GM21723 (cell line): ENCODE results near the gene UBE2H.
"Not testable (repeated sequence)": the region's sequence is repeated elsewhere in the genome, so short reads cannot be mapped to it uniquely, and the experiment has no call there.

Experiments used
- ATAC-seq: cut with Tn5 transposase; IDR thresholded peaks from one replicate; pipeline ENCODE4 v1.9.1; 2021; ENCODE audit warnings: mild to moderate bottlenecking, moderate library complexity; ENCODE audit not compliant: unreplicated experiment

UBE2H gene

DNA sequence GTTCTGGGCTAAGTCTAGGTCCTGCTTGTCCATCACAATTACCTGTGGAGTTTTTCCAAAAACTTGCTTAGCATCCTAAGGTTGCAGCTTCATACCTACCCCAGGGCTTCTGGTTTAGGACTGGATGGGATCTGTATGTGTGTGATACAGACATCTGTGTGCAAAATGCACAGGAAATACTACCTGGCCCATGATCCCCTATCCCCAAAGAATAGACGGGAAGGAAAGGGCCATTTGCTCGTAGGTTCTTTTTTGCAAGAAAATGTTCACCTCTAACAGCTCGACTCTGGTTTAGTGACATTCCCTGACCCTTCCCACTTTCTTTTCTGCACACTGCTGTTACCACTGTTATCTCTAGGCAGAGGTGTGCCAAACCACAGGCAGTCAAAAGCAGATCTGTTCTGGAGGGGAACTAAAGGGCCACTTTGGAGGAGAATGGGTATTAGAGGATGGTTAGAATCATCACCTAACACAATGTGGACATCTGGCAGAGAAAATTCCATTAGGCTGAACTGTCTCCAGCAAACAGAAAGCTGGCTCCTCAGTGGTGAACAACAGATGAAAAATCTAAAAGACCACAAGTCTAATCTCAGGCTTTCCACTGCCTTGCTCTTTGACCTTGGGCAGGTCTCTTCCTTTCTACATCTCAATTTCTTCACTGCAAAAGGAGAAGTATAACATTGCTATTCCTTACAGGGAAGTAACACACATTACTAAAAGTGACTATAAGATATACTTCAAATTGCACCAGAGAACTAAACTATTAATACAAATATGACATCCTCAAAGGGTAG is 107.4 kb downstream of the UBE2H start:
- ATAC-seq, result no peak

GRCh38 chr7:129843978-129844840 is 108.6 kb downstream of the UBE2H start:
- ATAC-seq, result no peak

GRCh38 chr7:129843365-129843898 is 109.3 kb downstream of the UBE2H start:
- no peak for ATAC-seq

DNA sequence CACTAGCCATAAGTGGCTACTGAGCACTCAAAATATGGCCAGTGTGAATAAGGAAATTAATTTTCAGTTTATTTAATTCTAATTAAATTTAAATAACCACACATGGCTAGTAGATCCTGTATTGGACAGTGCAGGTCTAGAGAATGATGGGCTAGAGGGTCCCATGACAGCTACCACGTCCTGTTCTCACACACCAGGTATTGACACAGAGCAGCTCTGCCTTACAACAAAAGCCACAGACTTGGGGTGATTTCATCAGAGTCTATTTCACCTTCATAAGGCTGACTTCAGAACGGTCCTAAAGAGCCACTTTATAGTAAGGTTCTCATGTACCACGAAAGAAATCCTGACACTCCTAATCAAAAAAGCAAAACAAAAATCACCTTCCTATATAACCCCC is 111.3 kb downstream of the UBE2H start:
- no peak for ATAC-seq

DNA sequence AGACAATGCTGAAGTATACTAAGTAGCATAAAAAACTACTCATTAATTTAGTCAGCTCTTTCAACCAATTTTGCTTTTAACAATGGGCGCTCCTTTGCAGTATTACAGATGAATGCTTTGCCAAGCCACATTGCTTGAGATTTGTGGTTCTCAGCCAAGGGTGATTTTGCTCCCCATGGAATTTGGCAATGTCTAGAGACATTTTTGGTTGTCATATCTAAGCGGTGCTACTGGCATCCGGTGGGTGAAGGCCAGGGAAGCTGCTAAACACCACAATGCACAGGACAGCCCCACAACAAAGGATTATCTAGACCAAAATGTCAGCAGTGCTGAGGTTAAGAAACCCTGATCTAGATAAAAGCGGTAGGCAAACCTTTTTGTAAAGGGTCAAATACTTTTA is 112.0 kb downstream of the UBE2H start:
- ATAC-seq, result no peak

GRCh38 chr7:129836983-129837382 is 115.8 kb downstream of the UBE2H start:
- no peak for ATAC-seq

GRCh38 chr7:129835569-129835968 is 117.2 kb downstream of the UBE2H start:
- ATAC-seq, result no peak

DNA sequence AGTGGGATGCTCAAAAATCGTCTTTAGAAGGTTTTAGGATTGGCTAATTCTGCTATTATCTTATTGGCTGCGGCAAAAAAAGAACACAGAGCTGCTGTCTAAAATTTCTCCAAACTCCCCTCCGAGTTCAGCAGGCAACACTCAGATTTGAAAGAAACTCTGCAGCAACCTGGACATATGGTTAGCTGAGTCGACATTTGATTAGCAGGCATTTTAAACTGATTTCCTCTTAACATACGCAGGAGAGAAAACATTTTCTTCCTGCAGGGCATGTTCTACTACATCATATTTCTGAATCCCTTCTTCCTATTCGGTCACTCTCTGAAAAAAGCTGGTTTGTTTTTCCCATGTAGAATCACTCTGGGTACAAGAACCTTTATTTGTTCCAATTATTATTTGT is 119.4 kb downstream of the UBE2H start:
- ATAC-seq, result not testable (repeated sequence)

DNA sequence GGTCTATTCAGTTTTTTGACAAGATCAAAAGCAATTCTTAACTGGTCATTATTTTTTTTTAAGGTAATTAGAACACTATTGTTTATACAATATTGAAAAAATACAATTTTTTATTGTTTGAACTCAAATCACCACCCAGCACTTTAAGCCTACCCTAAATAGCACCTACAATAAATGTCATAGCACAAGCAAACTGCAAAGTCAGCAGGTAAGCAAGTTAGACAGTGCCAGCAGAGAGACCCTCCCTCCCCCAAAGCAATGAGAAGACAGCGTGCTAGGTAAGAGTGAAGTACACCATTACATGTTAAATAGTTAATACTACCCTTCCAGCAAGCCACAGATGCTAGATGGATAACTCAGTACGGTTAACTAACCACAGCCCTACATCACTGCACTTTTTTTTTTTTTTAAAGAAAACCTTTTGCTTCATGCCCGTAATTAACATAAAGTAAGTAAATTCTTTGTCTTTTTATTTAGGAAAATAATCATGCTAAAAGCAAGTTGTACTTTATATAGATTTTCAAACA is 120.0 kb downstream of the UBE2H start:
- no peak for ATAC-seq

DNA sequence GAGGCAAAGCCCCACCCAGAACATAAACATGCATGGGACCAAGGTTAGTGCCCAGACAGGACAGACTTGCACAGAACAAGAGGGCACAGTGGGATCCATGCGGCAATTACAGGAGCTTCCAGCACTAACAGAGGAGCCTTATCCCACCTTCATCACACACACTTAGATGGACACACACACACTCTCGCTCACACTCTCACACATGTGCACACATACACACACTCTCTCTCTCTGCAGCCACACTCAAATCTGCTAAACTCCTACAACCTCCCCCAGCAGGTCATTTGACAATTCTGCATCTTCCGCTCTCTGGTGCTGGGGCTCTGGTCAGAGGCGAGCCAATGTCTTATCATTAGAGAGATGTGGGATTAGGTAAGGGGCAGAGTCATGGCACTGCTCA is 120.5 kb downstream of the UBE2H start:
- ATAC-seq, result no peak

DNA sequence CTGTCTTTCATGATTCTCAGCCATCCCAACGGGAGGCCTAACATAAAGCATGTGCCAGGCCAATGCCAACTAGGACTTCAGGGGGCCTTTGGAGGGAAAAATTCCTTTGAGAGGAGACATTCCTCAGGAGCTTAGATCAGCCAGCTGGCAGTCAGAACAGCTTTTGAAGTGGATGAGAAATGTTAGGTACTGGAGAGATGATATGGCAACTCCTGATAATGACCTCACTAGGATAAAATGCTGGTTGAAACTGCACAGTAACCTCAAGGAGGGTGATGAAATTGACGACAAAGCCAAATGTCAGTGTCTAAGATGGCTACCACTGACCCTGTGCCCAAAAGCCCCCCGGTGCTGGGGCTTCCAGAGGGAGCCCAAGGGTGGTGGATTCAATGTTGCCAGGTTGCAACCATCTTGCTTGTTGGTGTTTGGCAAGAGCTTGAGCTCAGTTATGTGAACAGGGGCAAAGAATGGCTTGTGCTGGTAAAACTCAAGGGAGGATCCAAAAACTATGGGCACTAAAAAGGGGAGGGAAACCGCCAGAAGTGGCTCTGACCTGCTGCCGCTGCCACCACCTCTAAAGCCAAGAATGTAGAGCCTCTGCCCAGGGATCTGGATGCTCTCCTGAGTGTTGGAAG is 121.2 kb downstream of the UBE2H start:
- no peak for ATAC-seq

- ATAC-seq, result no peak
Measured at GRCh38 chr7:129830949-129831348, 121.8 kb downstream of the UBE2H start.

- peak; percentile 37 for ATAC-seq
Measured at GRCh38 chr7:129829737-129830631, 122.8 kb downstream of the UBE2H start.

DNA sequence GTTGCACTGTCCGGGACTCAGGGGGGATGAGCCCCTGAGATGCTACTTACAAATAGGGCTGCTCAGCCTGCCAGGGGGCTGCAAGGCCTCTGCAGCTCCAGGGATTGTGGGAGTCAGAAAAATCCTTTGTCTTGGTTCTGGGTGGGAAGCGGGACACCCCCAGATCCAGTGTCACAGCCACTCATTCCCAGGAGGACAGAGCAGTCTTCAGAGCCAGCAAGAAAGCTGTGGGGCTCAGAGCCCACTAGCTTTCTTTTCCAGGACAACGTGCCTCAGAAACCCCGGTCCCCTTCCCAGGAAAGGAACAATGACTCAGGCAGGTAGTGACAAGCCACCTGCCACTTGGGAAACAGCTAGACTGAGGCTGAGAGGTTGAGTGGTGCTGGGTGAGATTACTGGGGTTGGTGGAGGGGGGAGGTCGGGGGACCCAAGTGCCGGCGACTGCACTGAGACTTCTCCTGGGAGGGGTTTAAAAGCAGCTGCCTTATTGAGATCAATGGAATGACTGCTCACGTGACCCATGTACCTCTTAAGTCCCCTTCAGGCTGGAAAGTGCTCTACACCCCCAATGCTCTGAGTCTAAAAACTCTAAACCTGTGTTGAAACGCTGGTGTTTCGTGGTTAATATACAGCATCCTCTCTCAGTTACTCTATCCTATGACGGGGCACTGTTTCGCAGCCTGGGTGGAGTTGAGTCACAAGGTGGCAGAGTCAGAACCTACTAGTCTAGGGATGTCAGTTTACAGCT is 123.6 kb downstream of the UBE2H start:
- ATAC-seq, result no peak

- no peak for ATAC-seq
Measured at GRCh38 chr7:129828078-129828762, 124.5 kb downstream of the UBE2H start.

- no peak for ATAC-seq
Measured at GRCh38 chr7:129827467-129827990, 125.2 kb downstream of the UBE2H start.

DNA sequence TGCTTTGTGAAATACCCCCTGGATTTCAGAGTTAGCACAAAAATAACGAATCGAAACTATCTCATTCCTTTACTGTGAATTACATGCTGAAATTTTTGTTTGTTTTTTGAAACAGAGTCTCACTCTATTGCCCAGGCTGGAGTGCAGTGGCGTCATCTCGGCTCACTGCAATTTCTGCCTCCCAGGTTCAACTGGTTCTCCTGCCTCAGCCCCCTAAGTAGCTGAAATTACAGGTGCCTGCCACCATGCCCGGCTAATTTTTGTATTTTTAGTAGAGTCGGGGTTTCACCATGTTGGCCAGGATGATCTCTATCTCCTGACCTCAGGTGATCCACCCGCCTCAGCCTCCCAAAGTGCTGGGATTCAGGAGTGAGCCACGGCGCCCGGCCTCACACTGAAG is 125.9 kb downstream of the UBE2H start:
- not testable (repeated sequence) for ATAC-seq

DNA sequence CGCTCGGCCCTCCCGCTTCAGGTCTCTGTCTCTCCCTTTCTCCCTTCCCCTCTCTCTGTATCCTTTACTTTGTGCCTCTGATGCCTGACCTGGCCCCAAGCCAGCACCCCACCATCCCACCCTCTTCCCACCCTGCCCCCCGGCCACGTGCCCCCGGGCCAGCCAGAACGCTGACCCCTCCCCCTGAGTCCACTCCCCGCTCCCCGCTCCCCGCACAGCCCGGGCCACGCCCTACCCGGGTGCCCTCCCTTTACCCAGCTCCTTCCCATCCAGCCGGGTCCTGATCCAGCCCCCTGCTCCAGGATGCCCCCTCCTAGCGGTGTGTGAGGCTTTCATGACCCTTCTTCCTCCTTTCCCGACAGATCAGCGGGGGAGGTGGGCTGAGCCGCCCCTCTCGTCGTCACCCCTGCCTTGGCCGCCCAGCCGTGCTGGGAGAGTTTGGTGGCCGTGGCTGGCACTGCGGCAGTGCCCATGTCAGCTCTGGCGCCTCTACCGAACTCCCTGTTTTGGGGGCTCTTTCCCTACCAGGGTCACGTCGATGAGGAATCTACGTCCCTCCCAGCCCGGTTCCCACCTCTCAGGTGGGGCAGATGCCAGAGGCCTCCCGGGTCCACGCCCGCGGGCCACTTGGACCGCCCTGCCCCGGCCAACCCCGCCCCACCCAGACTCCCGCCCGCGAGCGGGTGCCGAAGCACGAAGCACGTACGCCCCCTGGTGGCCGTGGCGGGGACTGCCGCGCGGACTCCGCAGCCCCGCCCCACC is 127.4 kb downstream of the UBE2H start:
- ATAC-seq, result peak; percentile 58
